Tibial nerve (tissue), 4 donors: ENCODE data around the gene CERS6. TPM values are rescaled to one million over a fixed set of nuclear protein-coding genes. Genes with fewer than 3 reads are reported as not detected.

Experiments used
- DNase-seq, 2 donors: peaks; one replicate each; pipeline ENCODE4 v3.0.0-alpha.2; 2019; ENCODE audit warnings: low spot score in 2 of 2
- H3K27ac ChIP-seq, 4 donors: fragments of 200-600 bp; sonication (generic) in 3 of 4; one replicate each; pipeline ENCODE4 v1.5.1; 2017 to 2019; ENCODE audit warnings: mild to moderate bottlenecking in 1 of 4
- H3K27me3 ChIP-seq, 2 donors: fragments of 200-600 bp; sonication (generic) in 1 of 2; one replicate each; pipeline versions ENCODE4 v1.5.1 to v1.6.0; 2017 to 2019
- H3K36me3 ChIP-seq, 3 donors: fragments of 200-600 bp; sonication (generic); one replicate each; pipeline ENCODE4 v1.5.1; 2018 to 2019
- H3K4me1 ChIP-seq, 4 donors: fragments of 200-600 bp; sonication (generic) in 3 of 4; one replicate each; pipeline ENCODE4 v1.5.1; 2017 to 2019
- H3K4me3 ChIP-seq, 4 donors: fragments of 200-600 bp; sonication (generic) in 3 of 4; one replicate each; pipeline ENCODE4 v1.5.1; 2017 to 2019; ENCODE audit warnings: mild to moderate bottlenecking in 1 of 4, moderate library complexity in 1 of 4
- H3K9me3 ChIP-seq, 4 donors: fragments of 200-600 bp; sonication (generic) in 3 of 4; one replicate each; pipeline ENCODE4 v1.5.1; 2017 to 2019
- CTCF ChIP-seq, 5 experiments: fragments of 200-600 bp in 3 of 5; fragments of 450-650 bp in 2 of 5; sonication (generic) in 3 of 5; IDR thresholded peaks; one replicate each; pipeline ENCODE4 v1.5.1; 2016 to 2019; ENCODE audit warnings: antibody characterized with exemption in 5 of 5, mild to moderate bottlenecking in 3 of 5, moderate library complexity in 2 of 5
- EP300 ChIP-seq, 2 donors: sonication (generic); formaldehyde crosslinking; IDR thresholded peaks; one replicate each; pipeline ENCODE4 v1.6.1; 2017; ENCODE audit warnings: antibody characterized with exemption in 2 of 2, mild to moderate bottlenecking in 1 of 2
- POLR2A ChIP-seq, 2 donors: fragments of 450-650 bp; IDR thresholded peaks; one replicate each; pipeline ENCODE4 v1.6.1; 2017; ENCODE audit warnings: antibody characterized with exemption in 2 of 2, mild to moderate bottlenecking in 2 of 2, moderate library complexity in 2 of 2
- WGBS, 2 donors: methylation state at CpG; one replicate each; pipeline ENCODE4 v1.1.5; 2018; 5-methylcytosine and 5-hydroxymethylcytosine counted together
- total RNA-seq, 4 donors: library from RNA; depleted of rRNA; stranded (reverse); fragments of >200 nt; gene quantifications; one replicate each; pipeline ENCODE4 v1.1.0, GENCODE V29; 2016

Gene CERS6
- total RNA-seq, 4 donors from 2014 or later = 37.7 to 38.7 (median 37.8) TPM

- Histone ChIP-seq H3K9me3 (no peaks in the 10 kb centered on the region), H3K4me1 (peaks cover 0 to 10% (median 0%) of the 10 kb centered on the region in 4 donors), H3K36me3 (no peaks in the 10 kb centered on the region), H3K27me3 (no peaks in the 10 kb centered on the region), H3K27ac (no peak overlapping the region), H3K4me3 (no peak overlapping the region)
- TF ChIP-seq POLR2A (IDR thresholded peaks at IDR 0.05) (no peak), CTCF (IDR thresholded peaks at IDR 0.05) (no peak)
- WGBS, 2 donors = 91% methylated on average over 4 of the region's 4 CpGs
- no peak for DNase-seq
Observed at GRCh38 chr2:168574856-168575630, 119.0 kb downstream of the CERS6 start.

DNA sequence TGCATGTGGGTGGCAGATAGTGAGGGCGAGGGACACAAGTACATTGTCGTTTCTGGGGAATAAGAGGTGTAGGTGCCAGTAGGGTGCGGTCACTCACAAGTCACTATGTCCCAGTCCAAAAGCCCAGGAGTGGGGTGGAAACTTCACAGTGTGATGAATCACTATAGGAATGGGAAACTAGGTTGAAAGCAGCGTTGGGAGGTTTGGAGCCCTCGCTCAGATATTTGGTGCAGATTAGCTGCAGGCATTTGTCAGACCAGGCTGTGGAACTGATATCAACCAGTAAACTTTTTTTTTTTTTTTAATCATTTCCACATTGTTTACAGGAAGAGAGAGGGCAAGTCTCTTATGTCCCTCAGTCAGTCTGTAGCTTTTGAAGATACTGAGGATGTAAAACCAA lies 121.8 kb downstream of the CERS6 start:
- no peak for TF ChIP-seq CTCF (IDR thresholded peaks at IDR 0.05)
- TF ChIP-seq EP300 (IDR thresholded peaks at IDR 0.05) = no peak
- no peak for TF ChIP-seq POLR2A (IDR thresholded peaks at IDR 0.05)
- no peaks in the 10 kb centered on the region for H3K27me3 ChIP-seq
- DNase-seq = no peak
- H3K4me1 ChIP-seq = peaks cover 0 to 6% (median under 1%) of the 10 kb centered on the region in 4 donors
- no peak overlapping the region for H3K4me3 ChIP-seq
- no peaks in the 10 kb centered on the region for H3K36me3 ChIP-seq
- no peak overlapping the region for H3K27ac ChIP-seq
- H3K9me3 ChIP-seq = no peaks in the 10 kb centered on the region
- 83 to 91% methylated on average over 5 of the region's 5 CpGs for WGBS, 2 donors

DNA sequence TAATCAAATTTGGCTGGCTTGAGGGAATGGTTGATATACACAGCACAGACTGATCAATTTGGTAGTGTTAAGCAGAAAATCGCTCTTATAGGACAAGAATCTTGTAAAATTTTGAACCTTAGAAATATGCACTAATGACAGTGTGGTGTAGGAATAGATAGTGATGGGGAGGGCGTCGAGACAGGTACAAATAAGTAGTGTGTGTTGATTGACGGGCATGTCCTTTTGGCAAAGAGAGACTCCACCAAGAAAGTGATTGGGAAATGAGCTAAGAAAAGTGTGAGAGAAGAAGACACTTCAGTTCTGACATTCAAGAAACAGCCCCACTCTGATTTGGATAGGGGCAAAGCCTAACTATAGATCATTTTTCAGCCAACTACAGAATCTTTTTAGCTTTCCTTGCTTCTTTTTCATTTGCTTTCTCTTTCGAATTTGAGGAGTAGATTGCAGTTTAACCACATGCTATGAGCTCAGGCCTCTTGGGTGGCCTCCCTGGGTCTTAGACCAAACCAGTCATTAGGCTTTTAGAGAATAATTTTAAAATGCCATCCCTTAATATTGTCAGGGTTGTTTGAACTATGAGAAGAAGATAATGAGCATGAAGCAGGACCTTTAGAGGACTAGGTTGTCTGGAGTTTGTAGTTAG lies 127.1 kb downstream of the CERS6 start:
- no peak for DNase-seq
- Histone ChIP-seq H3K4me3 (no peak overlapping the region), H3K27me3 (no peaks in the 10 kb centered on the region), H3K9me3 (no peaks in the 10 kb centered on the region), H3K4me1 (peaks cover 0 to 18% (median 4%) of the 10 kb centered on the region in 4 donors), H3K27ac (peak overlapping the region in 3 of 4 donors; percentile 23 to 74 (median 61)), H3K36me3 (no peaks in the 10 kb centered on the region)
- TF ChIP-seq CTCF (IDR thresholded peaks at IDR 0.05) (no peak), EP300 (IDR thresholded peaks at IDR 0.05) (no peak), POLR2A (IDR thresholded peaks at IDR 0.05) (no peak)
- WGBS, 2 donors = 83% methylated on average over 5 of the region's 5 CpGs

- peak in 1 of 2 donors; percentile 25 for DNase-seq
- Histone ChIP-seq H3K36me3 (no peaks in the 10 kb centered on the region), H3K4me1 (peaks cover 0 to 18% (median 4%) of the 10 kb centered on the region in 4 donors), H3K27ac (peak overlapping the region in 3 of 4 donors; percentile 23 to 74 (median 61)), H3K27me3 (no peaks in the 10 kb centered on the region), H3K9me3 (no peaks in the 10 kb centered on the region), H3K4me3 (no peak overlapping the region)
- TF ChIP-seq CTCF (IDR thresholded peaks at IDR 0.05) = no peak
- TF ChIP-seq POLR2A (IDR thresholded peaks at IDR 0.05) = no peak
- no peak for TF ChIP-seq EP300 (IDR thresholded peaks at IDR 0.05)
- 44 to 45% methylated on average over 5 of the region's 5 CpGs for WGBS, 2 donors
Observed at GRCh38 chr2:168583710-168584521, 127.8 kb downstream of the CERS6 start.
